ENCODE data around the gene RAB3GAP1.

- TF ChIP-seq CTCF (optimal IDR thresholded peaks at IDR 0.05 in 1 of 3, IDR thresholded peaks at IDR 0.05 in 1 of 3, conservative IDR thresholded peaks at IDR 0.05 in 1 of 3; ENCODE audit: extremely low read depth in 1 of 3, insufficient read depth in 2 of 3, low read length in 3 of 3) = no peak
- no peak for TF ChIP-seq EZH2 (IDR thresholded peaks at IDR 0.05; ENCODE audit: low read length)
These were observed 100.3 kb downstream of the RAB3GAP1 start for GRCh38 chr2:135152361-135152760.

Measured in keratinocyte (primary cell).